Epithelial cell of esophagus (primary cell): ENCODE results near the gene GRK3.

Experiments
- DNase-seq: peaks from one replicate; pipeline ENCODE4 v3.0.0; 2010; ENCODE audit warnings: low read depth
- H3K4me3 ChIP-seq: 2 replicates; pipeline ENCODE4 v1.5.1; 2011; ENCODE audit warnings: mild to moderate bottlenecking, low read length, control low read depth
- CTCF ChIP-seq: IDR thresholded peaks from 2 replicates; pipeline ENCODE4 v1.5.1; 2011; ENCODE audit warnings: low read depth, mild to moderate bottlenecking, low read length, control low read depth, inconsistent platforms; ENCODE audit not compliant: insufficient read depth; ENCODE audit errors: missing control alignments

Gene GRK3

GRCh38 chr22:25759825-25760231 lies 195.4 kb downstream of the GRK3 start:
- TF ChIP-seq CTCF, result no peak
- DNase-seq, result peak; percentile 96
- H3K4me3 ChIP-seq, result no peak overlapping the region

DNA sequence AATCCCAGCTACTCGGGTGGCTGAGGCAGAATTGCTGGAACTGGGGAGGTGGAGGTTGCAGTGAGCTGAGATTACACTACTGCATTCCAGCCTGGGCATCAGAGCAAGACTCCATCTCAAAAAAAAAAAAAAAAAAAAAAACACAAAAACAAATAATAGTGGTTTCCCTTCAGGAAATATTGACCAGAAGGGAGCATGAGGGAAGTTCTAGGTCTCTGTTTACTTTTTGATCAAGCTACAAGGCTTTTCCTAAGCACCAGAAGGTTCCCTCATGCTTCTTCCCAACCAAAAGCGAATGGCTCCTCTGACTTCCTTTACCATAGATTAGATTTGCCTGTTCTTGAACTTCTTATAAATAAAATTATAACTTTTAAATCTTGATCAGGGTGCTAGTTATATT lies 195.8 kb downstream of the GRK3 start:
- no peak for TF ChIP-seq CTCF

GRCh38 chr22:25760848-25761595 lies 196.5 kb downstream of the GRK3 start:
- DNase-seq, result no peak
- H3K4me3 ChIP-seq, result no peak overlapping the region
- no peak for TF ChIP-seq CTCF

More for the DNA sequence above, 195.8 kb downstream of the GRK3 start:
- no peak overlapping the region for H3K4me3 ChIP-seq
- DNase-seq, result no peak

DNA sequence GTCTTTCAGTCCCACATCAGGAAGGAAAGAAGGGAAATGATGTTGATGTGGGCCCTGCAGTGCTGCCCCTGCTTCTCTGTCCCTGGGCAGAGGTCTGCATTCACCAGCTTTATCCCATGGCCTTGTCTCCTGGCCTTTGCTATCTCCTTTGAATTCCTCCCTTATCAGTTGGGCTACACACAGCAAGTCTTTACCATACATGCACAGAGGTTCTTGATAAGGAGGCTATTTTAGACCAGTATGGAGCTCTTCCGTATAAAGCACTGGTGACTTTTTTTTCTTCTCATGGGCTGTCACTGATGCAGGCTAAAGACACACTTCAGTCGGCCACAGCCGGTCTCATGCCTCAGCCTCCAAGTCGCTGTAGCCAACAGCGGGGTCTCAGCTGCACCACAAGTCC lies 197.7 kb downstream of the GRK3 start:
- H3K4me3 ChIP-seq, result no peak overlapping the region
- DNase-seq, result no peak
- TF ChIP-seq CTCF, result no peak

DNA sequence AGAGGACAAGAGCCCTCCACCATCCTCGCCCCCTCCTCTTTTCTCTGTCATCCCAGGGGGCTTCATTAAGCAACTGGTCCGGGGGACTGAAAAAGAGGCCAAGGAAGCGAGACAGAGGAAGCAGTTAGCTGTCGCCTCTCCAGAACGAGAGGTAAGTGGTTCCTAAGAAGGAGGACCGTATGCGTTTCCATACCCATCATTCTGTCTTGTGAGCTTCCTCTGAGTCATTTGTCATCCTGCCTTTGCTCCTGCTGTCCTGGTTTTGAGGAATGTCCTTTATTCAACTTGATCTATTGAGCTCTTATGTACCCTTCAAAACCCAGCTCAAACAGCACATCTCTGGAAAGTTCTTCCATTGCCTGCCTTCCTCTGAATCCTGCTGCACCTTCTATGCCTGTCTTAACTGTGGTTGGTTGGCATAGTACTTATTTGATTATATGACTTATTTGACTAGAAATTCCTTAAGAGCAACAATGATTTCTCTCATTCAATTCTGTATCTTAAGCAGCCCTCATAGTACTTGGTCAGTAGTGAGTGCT lies 198.8 kb downstream of the GRK3 start:
- no peak for TF ChIP-seq CTCF
- no peak overlapping the region for H3K4me3 ChIP-seq
- DNase-seq, result peak; percentile 24

- no peak overlapping the region for H3K4me3 ChIP-seq
- no peak for DNase-seq
- no peak for TF ChIP-seq CTCF
Observed at GRCh38 chr22:25764270-25765015, 200.0 kb downstream of the GRK3 start.
